GM06990 (cell line): ENCODE data around the gene SDK2.
"Not testable (repeated sequence)": the region's sequence is repeated elsewhere in the genome, so short reads cannot be mapped to it uniquely, and the experiment has no call there.

Experiments used
- DNase-seq: peaks from one replicate; pipeline ENCODE4 v3.0.0-alpha.2; 2011; ENCODE audit not compliant: insufficient read length; ENCODE audit errors: extremely low read depth
- H3K27me3 ChIP-seq: replicated peaks from 2 replicates; pipeline ENCODE4 v1.6.0; 2011; ENCODE audit warnings: low read length; ENCODE audit not compliant: control insufficient read depth, insufficient read depth
- H3K36me3 ChIP-seq: 2 replicates; pipeline ENCODE4 v1.5.1; 2011; ENCODE audit warnings: low read length; ENCODE audit not compliant: control insufficient read depth, insufficient read depth
- H3K4me3 ChIP-seq: replicated peaks from 2 replicates; pipeline ENCODE4 v1.5.1; 2011; ENCODE audit warnings: low read depth, mild to moderate bottlenecking, control low read depth, low read length
- CTCF ChIP-seq: IDR thresholded peaks from 2 replicates; pipeline ENCODE4 v1.5.1; 2011; ENCODE audit warnings: low read length, control low read depth, mild to moderate bottlenecking, inconsistent platforms; ENCODE audit not compliant: insufficient read depth, poor library complexity, severe bottlenecking

SDK2 gene

GRCh38 chr17:73476890-73477350 lies 167.3 kb downstream of the SDK2 start:
- no peaks in the 10 kb centered on the region; the same call in 1 of the 2 replicates for H3K27me3 ChIP-seq
- no peak for TF ChIP-seq CTCF

GRCh38 chr17:73474370-73474988 lies 169.8 kb downstream of the SDK2 start:
- Histone ChIP-seq H3K36me3 (no peaks in the 10 kb centered on the region), H3K27me3 (no peaks in the 10 kb centered on the region; the same call in 1 of the 2 replicates), H3K4me3 (no peak overlapping the region)
- DNase-seq: no peak
- no peak for TF ChIP-seq CTCF

More at GRCh38 chr17:73476890-73477350, 167.3 kb downstream of the SDK2 start:
- no peak for DNase-seq
- Histone ChIP-seq H3K4me3 (no peak overlapping the region), H3K36me3 (no peaks in the 10 kb centered on the region)

- not testable (repeated sequence) for H3K27me3 ChIP-seq
These were observed 171.5 kb downstream of the SDK2 start for GRCh38 chr17:73472715-73473114.

DNA sequence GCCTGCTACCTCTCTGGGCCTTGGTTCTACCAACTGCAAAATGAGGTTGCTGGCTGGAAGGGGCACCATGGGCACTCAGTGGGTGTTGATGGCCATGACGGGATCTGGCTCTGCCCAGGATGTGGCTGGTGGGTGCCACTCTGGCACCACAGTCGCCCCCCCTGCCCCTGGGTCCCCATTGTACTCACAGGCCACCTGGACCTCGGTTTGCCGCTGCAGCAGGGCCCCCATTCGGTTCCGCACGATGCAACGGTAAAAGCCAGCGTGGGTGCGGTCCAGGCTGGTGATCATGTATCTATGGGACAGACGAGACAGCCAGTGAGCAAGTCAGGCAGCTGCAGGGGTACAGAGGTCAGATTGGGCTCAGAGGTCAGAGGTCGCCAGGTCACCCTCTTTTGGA lies 172.3 kb downstream of the SDK2 start:
- TF ChIP-seq CTCF: no peak
- DNase-seq: no peak
- Histone ChIP-seq H3K36me3 (no peaks in the 10 kb centered on the region), H3K27me3 (no peaks in the 10 kb centered on the region; the same call in 1 of the 2 replicates), H3K4me3 (no peak overlapping the region)

More at GRCh38 chr17:73472715-73473114, 171.5 kb downstream of the SDK2 start:
- H3K4me3 ChIP-seq, DNase-seq, H3K36me3 ChIP-seq: not testable (repeated sequence)

- DNase-seq: no peak
- no peak for TF ChIP-seq CTCF
- no peaks in the 10 kb centered on the region for H3K36me3 ChIP-seq
- no peaks in the 10 kb centered on the region; the same call in none of the 2 replicates for H3K27me3 ChIP-seq
- no peak overlapping the region for H3K4me3 ChIP-seq
These were observed 173.9 kb downstream of the SDK2 start for GRCh38 chr17:73470316-73470826.

DNA sequence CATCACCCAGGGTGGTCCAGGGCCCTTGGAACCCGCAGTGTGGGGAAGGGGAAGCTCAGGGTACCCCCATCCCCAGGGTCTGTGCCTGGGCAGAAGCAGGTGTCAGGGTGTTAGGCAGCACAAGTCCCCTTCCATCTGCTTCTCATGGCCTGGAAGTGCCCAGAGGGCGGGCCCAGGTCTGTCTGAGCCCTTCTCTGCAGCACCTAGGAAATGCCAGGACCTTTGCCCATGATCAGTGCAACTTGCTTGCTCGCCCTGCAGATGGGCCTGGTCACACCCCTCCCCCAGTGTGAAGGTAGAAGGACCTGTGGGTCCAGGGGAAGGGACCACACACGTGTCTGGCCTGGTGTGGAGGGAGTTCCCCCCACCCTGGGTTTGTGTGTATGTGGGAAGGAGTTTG lies 174.9 kb downstream of the SDK2 start:
- no peak for DNase-seq
- no peak for TF ChIP-seq CTCF
- H3K36me3 ChIP-seq: no peaks in the 10 kb centered on the region
- H3K4me3 ChIP-seq: no peak overlapping the region
- no peaks in the 10 kb centered on the region; the same call in none of the 2 replicates for H3K27me3 ChIP-seq
